Measurements from ENCODE around the gene OR1D5.

OR1D5 gene

GRCh38 chr17:3017936-3018335 lies 45.5 kb downstream of the OR1D5 start:
- TF ChIP-seq CTCF (IDR thresholded peaks at IDR 0.05): no peak

GRCh38 chr17:3015890-3016289 lies 47.5 kb downstream of the OR1D5 start:
- TF ChIP-seq CTCF (IDR thresholded peaks at IDR 0.05): no peak

- TF ChIP-seq CTCF (IDR thresholded peaks at IDR 0.05): peak; percentile 72
These were observed 50.4 kb downstream of the OR1D5 start for GRCh38 chr17:3012926-3013581.

Data from LNCAP (cell line).